DMS114 treated with DMSO at 0.1 percent for 48 hours (cell line): ENCODE measurements around the gene DNMT3A.
"Not testable (repeated sequence)": the region's sequence is repeated elsewhere in the genome, so short reads cannot be mapped to it uniquely, and the experiment has no call there.

Experiments used
- DNase-seq: peaks from one replicate; lab custom pipeline; 2025; ENCODE audit not compliant: unreplicated experiment; lab: John Stamatoyannopoulos, UW

Gene DNMT3A

GRCh38 chr2:25286723-25287483 is 54.8 kb downstream of the DNMT3A start:
- no peak for DNase-seq

- no peak for DNase-seq
Observed at GRCh38 chr2:25286025-25286400, 55.7 kb downstream of the DNMT3A start.

DNA sequence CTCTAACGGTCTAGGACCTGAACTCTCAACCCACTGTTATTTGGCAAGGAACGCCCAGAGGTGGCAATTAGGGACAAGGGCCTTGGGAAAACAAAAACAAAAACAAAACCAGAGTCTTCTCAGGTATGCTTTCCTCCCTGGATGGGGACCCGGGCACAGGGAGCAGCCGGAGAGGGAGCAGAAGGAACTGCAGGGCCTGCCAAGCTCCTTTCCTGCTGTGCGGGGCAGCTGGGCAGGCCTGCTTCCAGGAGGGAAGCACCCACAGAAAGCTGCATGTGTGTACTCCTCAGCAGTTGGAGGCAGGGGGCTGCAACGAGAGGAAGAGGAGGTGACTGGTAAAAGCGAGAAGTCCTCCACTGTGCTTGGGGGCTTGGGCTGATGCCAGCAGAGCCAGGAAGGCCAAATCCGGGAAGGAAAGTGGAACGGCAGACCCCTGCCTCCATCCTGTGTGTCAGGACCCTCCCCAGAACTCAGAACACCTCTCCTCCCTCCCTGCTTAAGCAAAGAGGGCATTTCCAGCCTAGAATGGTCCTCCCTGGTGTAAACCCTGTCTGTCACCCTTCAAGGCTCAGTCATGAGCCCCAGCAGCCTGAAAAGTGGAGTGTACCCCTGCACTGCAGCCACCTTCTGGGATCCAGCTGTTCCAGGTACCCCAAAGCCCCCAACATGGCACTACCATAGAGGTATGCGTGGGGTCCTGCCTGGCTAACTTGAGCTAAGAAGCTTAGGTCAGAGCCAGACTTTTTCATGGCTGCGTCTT is 56.3 kb downstream of the DNMT3A start:
- DNase-seq, result no peak

- DNase-seq, result no peak
Observed at GRCh38 chr2:25284756-25285155, 57.0 kb downstream of the DNMT3A start.

DNA sequence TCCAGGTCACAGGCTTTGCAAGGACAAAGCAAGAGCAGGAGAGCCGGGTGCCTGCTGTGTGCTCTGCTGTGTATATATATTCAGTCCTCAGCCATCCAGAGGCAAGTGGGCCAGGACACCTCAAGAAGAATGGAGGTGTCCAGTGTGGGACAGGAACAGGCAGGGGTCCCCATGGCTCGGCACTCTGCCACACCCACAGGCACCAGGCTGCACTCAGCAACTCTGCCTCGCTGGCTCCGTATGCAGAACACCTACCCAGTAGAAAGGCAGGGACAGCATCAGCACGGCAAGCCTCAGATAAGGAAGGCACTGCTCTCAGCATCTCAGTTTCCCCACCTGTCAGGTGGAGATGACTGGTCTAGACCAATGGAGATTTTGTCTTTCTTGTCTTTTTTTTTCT is 57.8 kb downstream of the DNMT3A start:
- DNase-seq, result no peak

- DNase-seq, result no peak
Observed at GRCh38 chr2:25281941-25282340, 59.8 kb downstream of the DNMT3A start.

DNA sequence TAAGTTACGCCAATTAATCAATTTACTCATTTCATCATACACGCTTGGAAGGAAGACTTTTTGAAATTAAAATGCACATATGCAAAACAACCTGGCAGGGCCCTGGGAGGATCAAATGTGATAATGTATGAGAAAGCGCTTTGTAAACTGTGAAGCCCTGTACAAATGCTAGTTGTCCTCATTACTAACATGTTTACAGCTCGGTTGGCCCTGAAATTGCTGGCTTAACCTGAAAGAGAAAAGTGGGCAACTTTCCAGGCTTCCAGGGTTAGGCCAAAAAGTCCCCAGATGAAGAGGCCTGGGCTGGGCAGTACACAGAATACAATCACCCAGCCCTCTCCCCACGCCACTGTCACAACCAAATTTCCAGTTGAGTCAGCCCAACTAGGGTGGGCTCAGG is 60.2 kb downstream of the DNMT3A start:
- DNase-seq, result no peak

DNA sequence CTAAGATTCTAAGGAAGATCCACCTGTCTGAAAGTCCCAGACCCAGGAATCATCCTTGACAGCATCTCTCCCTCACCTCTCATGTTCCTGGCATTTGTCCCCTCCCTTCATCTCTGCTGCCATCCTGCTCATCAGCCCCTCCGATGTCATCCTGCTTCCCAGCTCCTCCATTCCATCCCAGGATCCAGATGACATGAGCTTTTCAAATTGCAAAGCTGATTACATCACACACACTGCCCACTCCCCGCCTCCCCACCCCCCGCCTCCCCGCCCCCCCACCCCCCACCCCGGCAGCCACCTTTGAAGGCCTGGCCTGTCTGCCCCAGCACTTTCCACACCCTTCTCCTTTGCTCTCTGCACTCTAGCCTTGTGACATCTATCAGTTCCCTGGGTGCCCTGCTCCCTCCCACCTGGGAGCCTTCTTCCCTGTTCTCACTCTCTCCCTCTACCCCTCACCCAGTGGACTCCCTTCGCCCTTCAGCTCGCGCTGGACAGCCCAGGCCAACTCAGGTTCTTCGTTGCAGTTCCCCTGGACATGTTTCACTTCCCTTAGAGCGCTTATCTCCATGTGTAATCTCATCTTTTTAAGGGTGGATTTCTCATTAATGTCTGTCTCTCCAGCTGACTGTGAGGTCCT is 61.6 kb downstream of the DNMT3A start:
- no peak for DNase-seq

DNA sequence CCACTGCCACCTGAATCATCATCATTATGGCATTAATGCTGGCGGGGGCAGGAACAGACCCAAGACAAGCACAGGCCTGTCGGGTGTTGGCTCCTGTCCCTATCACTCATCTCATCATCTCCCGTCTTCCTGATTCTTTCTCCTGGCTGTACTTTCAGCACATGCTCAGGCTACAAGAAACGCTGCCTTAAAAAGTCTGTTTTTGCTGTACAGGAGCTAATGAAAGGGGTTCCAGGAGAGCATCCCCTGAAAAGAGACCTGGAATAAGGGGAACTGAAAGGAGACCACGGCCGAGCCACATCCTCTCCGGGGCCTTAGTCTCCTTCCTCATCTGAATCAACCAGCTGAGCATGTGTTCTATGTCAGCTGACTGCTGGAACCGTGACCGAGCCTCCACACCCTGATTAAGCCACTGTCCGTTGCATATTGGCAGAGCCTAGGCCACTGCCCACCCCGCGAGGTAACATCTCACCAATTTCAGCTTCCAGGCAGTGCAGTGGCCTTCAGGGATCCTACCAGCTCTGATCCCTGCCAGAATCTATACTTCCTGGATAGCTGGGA is 62.6 kb downstream of the DNMT3A start:
- no peak for DNase-seq

DNA sequence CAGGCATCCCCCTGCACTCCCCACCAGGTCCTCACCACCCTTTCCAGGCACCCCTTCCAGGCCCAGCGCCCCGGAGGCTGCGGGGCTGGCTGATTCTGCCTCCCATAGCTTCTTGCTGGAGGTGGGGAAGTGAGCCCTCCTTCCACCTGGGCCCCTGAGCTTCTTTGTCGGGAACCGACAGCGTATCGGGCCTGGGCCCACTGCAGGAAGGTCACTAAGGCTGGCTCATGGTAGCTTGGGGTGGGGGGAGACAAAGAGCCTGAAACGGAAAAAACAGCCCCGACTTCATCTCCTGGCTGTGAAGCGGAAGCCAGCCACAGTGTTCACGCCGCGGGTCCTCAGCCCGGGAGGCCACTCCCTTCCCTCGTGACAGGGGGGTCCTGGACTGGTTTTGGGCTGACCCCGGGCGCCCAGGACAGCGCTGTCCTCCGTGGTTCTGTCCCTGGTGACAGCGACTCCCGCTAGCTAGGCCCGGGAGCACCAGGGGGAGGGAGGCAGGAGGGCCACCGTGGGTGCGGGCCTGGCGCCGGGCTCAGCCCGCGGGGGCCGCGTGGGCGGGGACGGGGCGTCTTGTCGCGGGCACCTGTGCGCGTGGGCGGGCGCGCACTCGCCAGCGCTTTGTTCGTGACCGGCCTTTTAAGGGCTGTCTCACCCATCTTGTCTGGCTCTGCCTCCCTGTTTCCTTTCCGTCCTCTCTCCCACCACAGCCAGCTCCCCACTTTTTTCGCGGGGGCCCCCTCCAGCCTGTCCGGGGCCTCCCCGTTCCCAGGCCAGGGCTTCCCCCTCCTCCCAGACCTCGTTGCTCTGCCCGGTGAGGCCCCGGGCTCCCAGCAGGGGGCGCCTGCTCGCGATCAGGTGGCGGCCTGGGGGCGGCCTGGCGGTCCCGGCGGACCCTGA is 64.9 kb downstream of the DNMT3A start:
- DNase-seq, result no peak

GRCh38 chr2:25275575-25275965 is 66.2 kb downstream of the DNMT3A start:
- no peak for DNase-seq

DNA sequence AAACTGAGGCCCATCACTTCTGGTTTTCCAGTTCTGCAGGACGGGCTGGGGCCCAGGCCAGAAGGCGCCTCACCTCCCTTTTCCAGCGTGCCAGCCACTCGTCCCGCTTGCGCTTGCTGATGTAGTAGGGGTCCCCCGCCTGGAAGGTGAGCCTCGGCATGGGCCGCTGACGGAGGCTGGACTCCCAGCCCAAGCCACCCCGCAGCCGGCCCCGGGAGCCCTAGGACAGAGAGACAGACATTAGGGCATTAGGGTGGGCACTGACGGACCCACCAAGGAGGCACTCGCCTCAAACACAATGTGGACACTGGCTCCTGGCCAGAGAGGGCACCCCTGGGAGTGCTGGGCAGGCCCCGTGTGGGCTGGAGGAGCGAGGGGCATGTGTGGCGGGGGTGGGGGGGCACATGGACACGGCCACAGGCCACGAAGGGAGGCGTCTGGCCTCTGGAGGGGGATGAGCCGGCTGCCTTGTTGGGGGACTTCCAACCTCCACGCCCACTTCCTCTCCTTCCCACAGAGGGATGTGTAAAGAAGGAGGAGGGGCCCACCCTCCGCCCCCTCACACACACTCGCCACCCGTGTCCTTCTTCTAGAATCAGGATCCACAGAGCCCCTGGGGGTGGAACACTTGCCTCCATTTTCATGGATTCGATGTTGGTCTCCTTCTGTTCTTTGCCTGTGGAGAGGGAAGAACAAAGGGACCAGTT is 66.7 kb downstream of the DNMT3A start:
- no peak for DNase-seq

GRCh38 chr2:25273985-25274535 is 67.7 kb downstream of the DNMT3A start:
- no peak for DNase-seq

DNA sequence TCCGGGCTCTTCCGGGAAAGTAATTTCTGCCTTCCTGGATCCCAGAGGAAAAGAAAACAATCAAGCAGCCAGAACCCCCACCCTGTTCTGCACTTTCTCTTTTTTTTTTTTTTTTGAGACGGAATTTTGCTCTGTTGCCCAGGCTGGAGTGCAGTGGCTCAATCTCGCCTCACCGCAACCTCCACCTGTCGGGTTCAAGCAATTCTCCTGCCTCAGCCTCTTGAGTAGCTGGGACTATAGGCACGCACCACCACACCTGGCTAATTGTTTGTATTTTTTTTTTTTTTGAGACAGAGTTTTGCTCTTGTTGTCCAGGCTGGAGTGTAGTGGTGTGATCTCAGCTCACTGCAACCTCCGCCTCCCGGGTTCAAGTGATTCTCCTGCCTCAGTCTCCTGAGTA is 69.0 kb downstream of the DNMT3A start:
- not testable (repeated sequence) for DNase-seq

DNA sequence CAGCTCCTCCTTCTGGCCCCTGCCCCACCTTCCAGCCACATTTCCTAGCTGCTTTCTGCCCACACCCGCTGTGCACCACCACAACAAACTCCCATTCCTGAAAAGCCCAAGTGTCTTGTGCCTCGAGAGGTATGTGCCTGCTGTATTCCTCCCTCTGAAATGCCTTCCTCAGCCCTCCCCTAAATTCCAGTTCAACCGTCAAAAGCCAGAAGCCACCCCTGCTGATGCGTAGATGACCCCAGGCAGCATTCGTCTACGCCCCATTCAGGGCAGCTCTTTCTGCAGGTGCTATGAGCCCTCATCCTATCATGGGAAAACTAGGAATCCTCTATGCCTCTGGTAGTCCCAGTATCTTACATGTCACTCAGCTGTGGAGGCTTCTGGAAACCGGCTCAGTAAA is 71.7 kb downstream of the DNMT3A start:
- DNase-seq, result no peak

DNA sequence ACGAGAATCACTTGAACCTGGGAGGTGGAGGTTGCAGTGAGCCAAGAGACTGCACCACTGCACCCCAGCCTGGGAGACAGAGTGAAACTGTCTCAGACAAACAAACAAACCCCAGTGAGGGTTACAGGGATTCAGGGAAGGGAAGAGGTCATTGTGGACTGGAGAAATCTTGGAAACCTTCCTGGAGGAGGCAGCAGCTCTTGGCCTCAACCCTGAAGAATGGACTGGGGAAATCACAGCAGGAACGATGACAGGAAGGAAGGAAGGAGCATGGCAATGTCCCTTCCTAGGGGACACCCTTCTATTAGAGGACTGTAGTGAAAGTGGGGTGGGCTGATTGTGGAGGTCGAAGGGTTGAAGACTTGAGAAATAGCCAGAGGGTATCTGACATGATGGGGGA is 72.5 kb downstream of the DNMT3A start:
- no peak for DNase-seq

- no peak for DNase-seq
Observed at GRCh38 chr2:25268139-25268538, 73.6 kb downstream of the DNMT3A start.

DNA sequence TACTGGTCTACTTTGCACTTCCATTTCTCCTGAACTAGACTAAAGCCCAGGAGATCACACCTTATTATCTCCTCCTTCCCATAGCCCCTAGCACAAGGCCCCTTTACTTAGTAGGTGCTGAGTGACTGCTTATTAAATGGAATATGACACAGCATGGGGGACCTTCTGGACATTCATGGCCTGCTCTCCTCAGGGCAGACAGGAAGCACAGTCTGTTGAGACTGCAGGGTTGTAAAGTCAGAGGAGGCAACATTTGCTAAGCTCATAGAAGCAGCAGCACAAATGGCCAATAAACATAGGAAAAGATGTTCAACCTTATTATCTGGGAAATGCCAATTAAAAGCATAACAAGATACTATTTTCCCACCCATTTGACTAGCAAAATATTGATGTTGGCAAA is 75.3 kb downstream of the DNMT3A start:
- DNase-seq, result no peak

DNA sequence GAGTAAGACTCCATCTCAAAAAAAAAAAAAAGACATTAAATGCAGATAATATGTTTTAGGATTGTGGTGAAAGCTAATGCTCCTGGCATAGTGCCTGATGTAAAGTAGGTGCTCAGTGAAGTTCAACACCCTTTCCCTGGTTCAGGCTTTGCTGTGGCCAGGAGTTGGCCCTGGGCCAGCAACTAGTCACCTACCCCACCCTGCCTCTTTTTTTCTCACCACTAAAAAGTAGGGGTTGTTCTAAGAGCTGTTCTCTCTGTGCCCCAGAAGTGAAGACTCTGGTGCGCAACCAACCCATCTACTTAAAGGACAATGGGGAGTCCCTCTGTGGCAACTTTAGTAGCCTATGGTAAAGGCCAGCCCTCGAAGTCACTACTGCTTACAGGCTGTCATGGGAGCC is 75.9 kb downstream of the DNMT3A start:
- DNase-seq, result no peak

GRCh38 chr2:25265001-25265400 is 76.7 kb downstream of the DNMT3A start:
- no peak for DNase-seq
